ENCODE results near the gene TOPBP1. TPM values are rescaled to one million over a fixed set of nuclear protein-coding genes. Genes with fewer than 3 reads are reported as not detected.

Gene TOPBP1
- total RNA-seq, 1 donor from 2014 or later, result 10.6 TPM

DNA sequence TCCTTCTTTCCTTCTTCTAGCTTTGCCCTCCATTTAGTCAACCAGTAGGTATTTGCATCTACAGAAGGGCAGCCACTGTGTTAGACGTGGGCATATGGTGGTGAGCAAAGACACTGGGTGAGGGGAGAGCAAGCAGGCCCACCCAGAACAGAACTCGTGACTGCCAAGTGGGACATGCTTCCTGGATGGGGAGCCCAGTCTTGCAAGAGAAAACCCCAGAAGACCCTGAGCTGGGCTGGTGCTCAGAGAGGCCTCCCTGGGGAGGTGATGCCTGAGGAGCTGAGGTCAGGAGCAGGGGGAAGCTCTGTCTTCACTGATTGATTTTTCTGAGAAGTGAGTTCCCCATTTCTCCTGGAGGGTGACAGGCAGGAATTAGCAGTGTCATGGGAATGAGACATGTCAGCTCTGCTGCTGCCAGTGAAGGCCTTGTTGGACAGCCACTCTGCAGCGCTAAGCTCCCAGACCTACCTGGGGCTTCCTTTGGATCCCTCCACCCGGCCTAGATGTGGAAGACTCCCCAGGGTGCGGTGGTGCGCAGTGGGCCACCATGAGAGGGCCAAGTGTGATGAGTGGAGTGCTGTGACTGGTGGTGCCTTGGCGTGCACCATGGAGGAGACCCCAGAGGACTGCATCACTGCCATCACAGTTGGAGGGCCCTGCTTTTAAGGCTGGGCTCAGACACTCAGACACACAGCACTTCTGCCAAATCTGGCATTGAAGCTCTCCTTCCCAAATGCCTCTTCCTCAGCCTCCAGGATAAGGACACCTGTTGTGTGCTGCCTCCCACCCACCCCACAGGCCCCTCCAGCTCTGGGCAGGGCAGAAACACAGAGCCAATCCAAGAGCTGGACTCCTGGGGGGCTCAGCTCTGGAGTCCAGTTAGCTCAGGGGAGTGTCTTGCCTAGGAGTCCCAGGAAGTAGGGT is 40.0 kb upstream of the TOPBP1 start:
- no peaks in the 10 kb centered on the region for H3K9me3 ChIP-seq
- H3K27ac ChIP-seq, result no peak overlapping the region
- H3K4me3 ChIP-seq, result no peak overlapping the region
- DNase-seq (ENCODE audit: low spot score in 2 of 2), result no peak
- TF ChIP-seq, protein P1, sequence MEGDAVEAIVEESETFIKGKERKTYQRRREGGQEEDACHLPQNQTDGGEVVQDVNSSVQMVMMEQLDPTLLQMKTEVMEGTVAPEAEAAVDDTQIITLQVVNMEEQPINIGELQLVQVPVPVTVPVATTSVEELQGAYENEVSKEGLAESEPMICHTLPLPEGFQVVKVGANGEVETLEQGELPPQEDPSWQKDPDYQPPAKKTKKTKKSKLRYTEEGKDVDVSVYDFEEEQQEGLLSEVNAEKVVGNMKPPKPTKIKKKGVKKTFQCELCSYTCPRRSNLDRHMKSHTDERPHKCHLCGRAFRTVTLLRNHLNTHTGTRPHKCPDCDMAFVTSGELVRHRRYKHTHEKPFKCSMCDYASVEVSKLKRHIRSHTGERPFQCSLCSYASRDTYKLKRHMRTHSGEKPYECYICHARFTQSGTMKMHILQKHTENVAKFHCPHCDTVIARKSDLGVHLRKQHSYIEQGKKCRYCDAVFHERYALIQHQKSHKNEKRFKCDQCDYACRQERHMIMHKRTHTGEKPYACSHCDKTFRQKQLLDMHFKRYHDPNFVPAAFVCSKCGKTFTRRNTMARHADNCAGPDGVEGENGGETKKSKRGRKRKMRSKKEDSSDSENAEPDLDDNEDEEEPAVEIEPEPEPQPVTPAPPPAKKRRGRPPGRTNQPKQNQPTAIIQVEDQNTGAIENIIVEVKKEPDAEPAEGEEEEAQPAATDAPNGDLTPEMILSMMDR (IDR thresholded peaks at IDR 0.05), result no peak
- no peaks in the 10 kb centered on the region for H3K36me3 ChIP-seq
- H3K27me3 ChIP-seq, result no peaks in the 10 kb centered on the region
- intact Hi-C loops (cut with DNase I), result no loop called here
- H3K4me1 ChIP-seq, result no peaks in the 10 kb centered on the region

GRCh38 chr3:133700351-133700750 is 38.6 kb upstream of the TOPBP1 start:
- Histone ChIP-seq H3K4me1 (no peaks in the 10 kb centered on the region), H3K36me3 (no peaks in the 10 kb centered on the region), H3K4me3 (no peak overlapping the region), H3K27ac (no peak overlapping the region), H3K9me3 (no peaks in the 10 kb centered on the region), H3K27me3 (no peaks in the 10 kb centered on the region)
- DNase-seq (ENCODE audit: low spot score in 2 of 2), result no peak
- TF ChIP-seq, protein P1 (IDR thresholded peaks at IDR 0.05), result no peak
- intact Hi-C loops (cut with DNase I), result no loop called here

DNA sequence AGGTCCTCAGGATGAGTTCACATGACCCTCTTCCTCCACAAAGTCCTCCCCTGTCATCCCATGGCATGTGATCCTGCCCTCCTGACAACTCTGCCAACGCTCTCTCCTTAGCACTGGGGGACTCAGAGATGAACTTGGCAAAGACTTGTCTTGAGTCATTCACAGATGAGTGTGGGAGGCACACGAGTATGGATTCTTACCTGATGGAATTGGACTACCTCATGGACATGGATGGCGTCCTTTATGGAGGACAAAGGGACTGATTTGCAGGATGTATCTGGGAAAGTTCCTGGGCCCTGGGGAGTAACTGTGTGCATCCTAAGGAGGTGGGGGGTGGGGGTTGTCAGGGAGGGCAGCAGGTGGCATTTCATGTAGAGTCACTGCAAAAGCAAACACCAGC is 38.2 kb upstream of the TOPBP1 start:
- H3K9me3 ChIP-seq, result no peaks in the 10 kb centered on the region
- no peaks in the 10 kb centered on the region for H3K27me3 ChIP-seq
- no peak for DNase-seq (ENCODE audit: low spot score in 2 of 2)
- no peak overlapping the region for H3K4me3 ChIP-seq
- no peaks in the 10 kb centered on the region for H3K36me3 ChIP-seq
- intact Hi-C loops (cut with DNase I), result no loop called here
- no peak overlapping the region for H3K27ac ChIP-seq
- no peaks in the 10 kb centered on the region for H3K4me1 ChIP-seq
- TF ChIP-seq, protein P1 (IDR thresholded peaks at IDR 0.05), result no peak

DNA sequence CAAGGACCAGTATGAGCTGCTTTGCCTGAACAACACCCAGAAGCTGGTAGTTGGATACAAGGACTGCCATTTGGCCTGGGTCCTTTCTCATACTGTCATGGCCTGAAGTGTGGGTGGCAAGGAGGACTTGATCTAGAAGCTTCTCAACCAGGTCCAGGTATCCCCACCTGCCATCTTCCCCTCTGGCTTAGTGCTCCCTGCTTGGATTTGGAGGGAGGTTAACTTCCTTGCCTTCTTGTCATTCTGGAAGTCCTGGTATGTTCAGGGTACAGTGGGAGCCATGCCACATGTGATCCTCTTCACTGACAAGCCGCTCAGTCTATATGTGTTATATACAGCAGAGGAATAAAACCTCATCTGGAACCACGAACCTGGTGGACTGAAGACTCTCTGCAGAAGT is 37.7 kb upstream of the TOPBP1 start:
- Histone ChIP-seq H3K36me3 (no peaks in the 10 kb centered on the region), H3K27ac (no peak overlapping the region), H3K4me1 (no peaks in the 10 kb centered on the region), H3K9me3 (no peaks in the 10 kb centered on the region), H3K27me3 (no peaks in the 10 kb centered on the region), H3K4me3 (no peak overlapping the region)
- TF ChIP-seq, protein P1 (IDR thresholded peaks at IDR 0.05), result no peak
- intact Hi-C loops (cut with DNase I), result no loop called here
- no peak for DNase-seq (ENCODE audit: low spot score in 2 of 2)

DNA sequence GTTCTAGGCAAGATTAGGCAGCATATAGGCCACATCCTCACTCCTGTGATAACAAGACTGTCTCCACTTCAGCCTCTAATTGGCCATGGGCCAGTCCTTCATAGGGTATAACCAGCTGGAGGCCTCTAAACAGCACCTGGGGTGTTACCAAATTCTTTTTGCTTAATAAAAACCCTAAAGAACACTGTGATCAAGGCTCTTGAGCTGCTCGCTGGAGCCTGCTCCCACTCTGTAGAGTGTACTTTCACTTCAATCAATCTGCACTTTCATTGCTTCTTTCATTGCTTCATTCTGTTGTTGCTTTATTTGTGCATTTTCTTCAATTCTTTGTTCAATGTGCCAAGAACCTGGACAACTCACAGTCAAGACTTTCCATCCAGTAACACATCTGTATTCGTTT is 36.2 kb upstream of the TOPBP1 start:
- intact Hi-C loops (cut with DNase I), result no loop called here
- Histone ChIP-seq H3K27ac (no peak overlapping the region), H3K4me3 (no peak overlapping the region), H3K36me3 (no peaks in the 10 kb centered on the region), H3K9me3 (no peaks in the 10 kb centered on the region), H3K4me1 (no peaks in the 10 kb centered on the region), H3K27me3 (no peaks in the 10 kb centered on the region)
- TF ChIP-seq, protein P1 (IDR thresholded peaks at IDR 0.05), result no peak
- DNase-seq (ENCODE audit: low spot score in 2 of 2), result no peak
